ENCODE results near the gene FARP1.

GRCh38 chr13:98446234-98446621 is 303.3 kb downstream of the FARP1 start:
- TF ChIP-seq SIN3A (IDR thresholded peaks at IDR 0.05; ENCODE audit: borderline replicate concordance, insufficient read depth, low read length) (no peak), POLR2AphosphoS5 (IDR thresholded peaks at IDR 0.05; ENCODE audit: low read depth, low read length) (no peak), TAF1 (IDR thresholded peaks at IDR 0.05; ENCODE audit: borderline replicate concordance, insufficient read depth, low read length) (no peak)

All from PFSK-1 (cell line).